ENCODE measurements around the gene VAT1L. TPM values are rescaled to one million over a fixed set of nuclear protein-coding genes. Genes with fewer than 3 reads are reported as not detected.

VAT1L gene
- total RNA-seq, 2 donors from 2014 or later, result 0.53 to 4.1 TPM

DNA sequence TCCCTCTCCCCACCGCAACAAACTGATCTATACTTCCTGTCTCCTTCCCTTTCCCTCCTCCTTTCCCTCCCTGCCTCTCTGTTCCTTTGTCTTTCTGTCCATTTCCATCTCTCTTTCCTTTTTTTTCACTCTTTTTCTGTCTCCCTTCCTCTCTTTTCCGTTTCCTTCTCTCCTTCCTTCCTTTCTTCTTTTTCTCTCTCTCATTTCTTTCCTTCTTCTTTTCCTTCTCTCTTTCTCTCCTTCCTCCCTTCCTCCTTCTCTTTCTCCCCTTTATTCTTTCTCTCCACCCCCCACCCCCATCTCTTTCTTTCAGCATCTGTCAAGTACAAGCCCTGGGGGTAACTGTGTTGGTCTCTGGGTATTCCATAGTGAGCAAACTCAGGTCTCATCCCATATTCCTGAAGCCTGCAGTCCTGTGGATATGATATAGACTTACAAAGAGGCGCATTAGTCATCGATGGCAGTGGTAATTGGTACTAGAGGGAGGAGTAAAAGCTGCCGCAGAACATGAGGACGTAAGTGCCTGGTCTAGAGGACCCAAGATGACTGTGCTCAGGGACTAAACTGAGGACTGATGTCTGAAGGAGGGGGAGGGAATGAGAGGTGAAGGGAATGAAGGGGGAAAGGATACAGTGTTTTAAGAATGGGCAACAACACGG, 50.4 kb downstream of the VAT1L start:
- peaks cover 12% of the 10 kb centered on the region for H3K4me1 Mint-ChIP-seq
- 91 to 92% methylated on average over 6 to 7 of the region's 7 CpGs for WGBS, 2 experiments (ENCODE audit: insufficient coverage in 1 of 2, insufficient read length in 1 of 2)

DNA sequence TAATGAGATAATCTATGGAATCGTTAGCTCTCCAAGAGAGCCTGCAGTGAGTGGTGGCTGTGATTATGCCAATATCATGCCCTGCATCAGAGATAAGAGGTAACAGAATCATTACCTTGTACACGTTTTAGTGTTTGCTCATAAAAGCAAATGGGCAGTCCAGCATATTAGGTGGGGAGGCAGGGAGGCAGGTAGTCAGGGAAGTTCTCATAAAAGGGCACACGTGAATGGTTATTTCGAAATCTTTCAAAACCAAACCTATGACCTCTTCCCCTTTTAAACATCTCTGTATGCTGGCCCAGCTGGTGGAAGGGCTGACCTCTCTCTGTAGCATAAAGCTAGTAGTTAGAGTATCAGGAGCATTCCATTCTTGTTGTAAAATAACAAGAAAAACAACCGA, 51.7 kb downstream of the VAT1L start:
- TF ChIP-seq, protein P1, sequence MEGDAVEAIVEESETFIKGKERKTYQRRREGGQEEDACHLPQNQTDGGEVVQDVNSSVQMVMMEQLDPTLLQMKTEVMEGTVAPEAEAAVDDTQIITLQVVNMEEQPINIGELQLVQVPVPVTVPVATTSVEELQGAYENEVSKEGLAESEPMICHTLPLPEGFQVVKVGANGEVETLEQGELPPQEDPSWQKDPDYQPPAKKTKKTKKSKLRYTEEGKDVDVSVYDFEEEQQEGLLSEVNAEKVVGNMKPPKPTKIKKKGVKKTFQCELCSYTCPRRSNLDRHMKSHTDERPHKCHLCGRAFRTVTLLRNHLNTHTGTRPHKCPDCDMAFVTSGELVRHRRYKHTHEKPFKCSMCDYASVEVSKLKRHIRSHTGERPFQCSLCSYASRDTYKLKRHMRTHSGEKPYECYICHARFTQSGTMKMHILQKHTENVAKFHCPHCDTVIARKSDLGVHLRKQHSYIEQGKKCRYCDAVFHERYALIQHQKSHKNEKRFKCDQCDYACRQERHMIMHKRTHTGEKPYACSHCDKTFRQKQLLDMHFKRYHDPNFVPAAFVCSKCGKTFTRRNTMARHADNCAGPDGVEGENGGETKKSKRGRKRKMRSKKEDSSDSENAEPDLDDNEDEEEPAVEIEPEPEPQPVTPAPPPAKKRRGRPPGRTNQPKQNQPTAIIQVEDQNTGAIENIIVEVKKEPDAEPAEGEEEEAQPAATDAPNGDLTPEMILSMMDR (conservative IDR thresholded peaks at IDR 0.05), result no peak
- no peak for DNase-seq
- Mint-ChIP-seq H3K36me3 (ENCODE audit: low read depth) (no peaks in the 10 kb centered on the region), H3K27me3 (ENCODE audit: insufficient read depth) (peaks cover 1% of the 10 kb centered on the region), H3K4me1 (peaks cover 2% of the 10 kb centered on the region), H3K4me3 (no peak overlapping the region), H3K9me3 (no peaks in the 10 kb centered on the region), H3K27ac (no peak overlapping the region)
- Histone ChIP-seq H3K27me3 (ENCODE audit: control insufficient read depth, insufficient read depth, low read length, poor library complexity, severe bottlenecking) (no peaks in the 10 kb centered on the region), H3K4me1 (ENCODE audit: control insufficient read depth, insufficient read depth, low read length) (no peaks in the 10 kb centered on the region), H3K27ac (ENCODE audit: low read depth, low read length) (no peak overlapping the region), H3K9ac (ENCODE audit: extremely low read depth, low read length, poor library complexity, severe bottlenecking) (no peak overlapping the region), H3K36me3 (ENCODE audit: control insufficient read depth, insufficient read depth, low read length) (no peaks in the 10 kb centered on the region), H3K4me3 (ENCODE audit: low read length) (no peak overlapping the region), H3K9me3 (ENCODE audit: control insufficient read depth, low read length) (no peaks in the 10 kb centered on the region)
- 83 to 84% methylated on average over 5 of the region's 5 CpGs for WGBS, 2 experiments (ENCODE audit: insufficient coverage in 1 of 2, insufficient read length in 1 of 2)

More for the DNA sequence above, 50.4 kb downstream of the VAT1L start:
- Histone ChIP-seq H3K4me3 (ENCODE audit: low read length) (no peak overlapping the region), H3K4me1 (ENCODE audit: control insufficient read depth, insufficient read depth, low read length) (peaks cover 4% of the 10 kb centered on the region), H3K9me3 (ENCODE audit: control insufficient read depth, low read length) (no peaks in the 10 kb centered on the region), H3K27ac (ENCODE audit: low read depth, low read length) (no peak overlapping the region), H3K9ac (ENCODE audit: extremely low read depth, low read length, poor library complexity, severe bottlenecking) (no peak overlapping the region), H3K36me3 (ENCODE audit: control insufficient read depth, insufficient read depth, low read length) (no peaks in the 10 kb centered on the region), H3K27me3 (ENCODE audit: control insufficient read depth, insufficient read depth, low read length, poor library complexity, severe bottlenecking) (no peaks in the 10 kb centered on the region)
- no peaks in the 10 kb centered on the region for H3K36me3 Mint-ChIP-seq (ENCODE audit: low read depth)
- peaks cover 1% of the 10 kb centered on the region for H3K27me3 Mint-ChIP-seq (ENCODE audit: insufficient read depth)
- H3K27ac Mint-ChIP-seq, result no peak overlapping the region
- H3K9me3 Mint-ChIP-seq, result no peaks in the 10 kb centered on the region
- no peak overlapping the region for H3K4me3 Mint-ChIP-seq
- TF ChIP-seq, protein P1 (conservative IDR thresholded peaks at IDR 0.05), result no peak
- DNase-seq, result no peak

DNA sequence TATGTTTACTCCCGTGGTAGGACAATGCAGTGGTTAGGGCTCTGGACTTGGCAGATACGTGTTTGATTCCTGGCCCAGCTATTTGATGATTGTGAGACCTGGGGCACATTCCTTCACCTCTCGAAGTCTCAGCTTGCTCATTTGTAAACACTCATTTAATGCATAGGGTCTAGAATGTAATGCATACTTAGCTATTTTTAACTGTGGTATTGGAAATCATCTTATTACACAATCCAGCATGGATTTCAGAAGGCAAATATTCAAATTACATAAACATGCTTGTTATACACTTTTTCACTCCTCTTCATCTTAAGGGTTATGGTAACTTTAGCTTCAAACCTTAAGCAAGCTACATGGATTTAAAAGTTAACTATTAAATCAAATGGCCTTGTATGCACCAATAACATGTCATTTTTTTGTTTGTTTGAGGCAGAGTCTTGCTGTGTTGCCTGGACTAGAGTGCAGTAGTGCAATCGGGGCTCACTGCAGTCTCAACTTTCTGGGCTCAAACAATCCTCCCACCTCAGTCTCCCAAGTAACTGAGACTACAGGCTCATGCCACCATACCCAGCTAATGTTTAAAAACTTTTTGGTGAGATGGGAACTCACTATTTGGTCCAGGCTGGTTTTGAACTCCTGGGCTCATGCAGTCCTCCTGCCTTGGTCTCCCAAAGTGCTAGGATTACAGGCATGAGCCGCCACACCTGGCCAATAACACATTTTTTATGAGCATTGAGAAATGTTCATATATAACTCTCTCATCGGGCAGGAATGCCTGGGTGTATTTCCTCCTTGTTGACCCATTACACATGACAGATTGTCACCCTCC, 52.5 kb downstream of the VAT1L start:
- Mint-ChIP-seq H3K9me3 (no peaks in the 10 kb centered on the region), H3K27ac (no peak overlapping the region), H3K27me3 (ENCODE audit: insufficient read depth) (peaks cover 1% of the 10 kb centered on the region), H3K36me3 (ENCODE audit: low read depth) (no peaks in the 10 kb centered on the region), H3K4me3 (no peak overlapping the region), H3K4me1 (peaks cover 2% of the 10 kb centered on the region)
- 81 to 88% methylated on average over 4 to 6 of the region's 6 CpGs for WGBS, 2 experiments (ENCODE audit: insufficient coverage in 1 of 2, insufficient read length in 1 of 2)
- Histone ChIP-seq H3K4me1 (ENCODE audit: control insufficient read depth, insufficient read depth, low read length) (no peaks in the 10 kb centered on the region), H3K9me3 (ENCODE audit: control insufficient read depth, low read length) (no peaks in the 10 kb centered on the region), H3K27me3 (ENCODE audit: control insufficient read depth, insufficient read depth, low read length, poor library complexity, severe bottlenecking) (no peaks in the 10 kb centered on the region), H3K9ac (ENCODE audit: extremely low read depth, low read length, poor library complexity, severe bottlenecking) (no peak overlapping the region), H3K36me3 (ENCODE audit: control insufficient read depth, insufficient read depth, low read length) (no peaks in the 10 kb centered on the region), H3K4me3 (ENCODE audit: low read length) (no peak overlapping the region), H3K27ac (ENCODE audit: low read depth, low read length) (no peak overlapping the region)
- TF ChIP-seq, protein P1 (conservative IDR thresholded peaks at IDR 0.05), result no peak
- DNase-seq, result no peak

All from endodermal cell (in vitro differentiated cells).